NCI-H82 (cell line): ENCODE data around the gene SNAPC2.
"Not testable (repeated sequence)": the region's sequence is repeated elsewhere in the genome, so short reads cannot be mapped to it uniquely, and the experiment has no call there.

Experiments used
- DNase-seq: peaks from one replicate; lab custom pipeline; 2025; lab: John Stamatoyannopoulos, UW

Gene SNAPC2

DNA sequence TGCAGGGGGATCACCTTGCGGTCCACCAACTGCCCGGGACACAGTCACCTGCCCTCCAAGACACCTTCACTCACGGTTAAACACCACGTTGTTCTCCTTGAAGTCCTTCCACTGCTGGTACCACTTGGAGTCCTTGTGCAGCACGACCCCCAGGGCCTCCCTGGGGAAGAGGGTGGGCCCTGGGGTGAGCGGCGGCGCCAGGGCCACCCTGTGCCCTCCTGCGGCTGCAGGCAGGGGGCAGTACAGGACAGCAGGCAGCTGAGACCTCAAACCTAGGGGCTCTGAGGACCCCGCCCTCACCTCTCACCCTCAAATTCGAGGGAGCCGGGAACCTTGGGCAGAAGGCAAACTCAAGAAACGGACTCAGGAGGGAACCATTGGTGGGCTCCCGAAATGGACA, 13.3 kb downstream of the SNAPC2 start:
- DNase-seq: no peak

DNA sequence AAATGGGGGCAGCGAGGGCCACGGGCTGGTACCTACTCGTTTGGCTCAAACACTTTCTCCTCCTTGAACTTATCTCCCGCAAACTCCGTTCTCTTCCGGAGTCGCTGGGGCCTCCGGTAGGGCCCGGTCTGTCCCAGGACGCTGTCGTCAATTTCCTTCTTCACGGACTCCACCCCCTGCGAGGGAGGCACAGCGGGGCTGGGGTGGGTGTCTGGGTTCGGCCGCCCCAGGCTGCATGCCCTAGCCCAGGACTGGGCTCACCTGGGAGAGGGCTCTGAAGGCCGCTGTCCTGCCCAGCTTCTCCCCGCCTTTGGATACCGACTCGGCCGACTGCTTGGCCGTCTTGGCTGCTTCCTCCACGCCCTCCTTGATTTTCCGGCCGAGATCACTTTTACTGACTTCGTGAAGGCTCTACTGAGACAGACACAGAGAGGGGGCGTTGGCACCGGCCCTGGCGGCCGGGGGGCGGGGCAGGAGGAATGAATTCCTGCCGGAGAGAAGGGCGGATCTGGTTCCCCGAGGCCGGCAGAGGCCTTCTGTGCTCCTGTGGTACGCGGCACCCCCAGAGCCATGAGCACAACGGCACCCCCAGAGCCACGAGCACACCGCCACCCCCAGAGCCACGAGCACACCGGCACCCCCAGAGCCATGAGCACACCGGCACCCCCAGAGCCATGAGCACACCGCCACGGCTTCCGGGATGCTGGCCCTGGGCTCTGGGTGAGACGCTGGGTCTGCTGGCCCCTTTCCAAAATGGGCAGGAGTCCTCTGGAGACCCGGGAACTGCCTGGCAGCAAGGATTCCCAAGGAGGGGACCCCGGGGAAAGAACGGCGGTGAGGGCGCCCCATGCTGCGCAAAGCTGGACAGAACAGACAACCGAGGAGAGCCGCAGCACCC, 13.9 kb downstream of the SNAPC2 start:
- DNase-seq: no peak

DNA sequence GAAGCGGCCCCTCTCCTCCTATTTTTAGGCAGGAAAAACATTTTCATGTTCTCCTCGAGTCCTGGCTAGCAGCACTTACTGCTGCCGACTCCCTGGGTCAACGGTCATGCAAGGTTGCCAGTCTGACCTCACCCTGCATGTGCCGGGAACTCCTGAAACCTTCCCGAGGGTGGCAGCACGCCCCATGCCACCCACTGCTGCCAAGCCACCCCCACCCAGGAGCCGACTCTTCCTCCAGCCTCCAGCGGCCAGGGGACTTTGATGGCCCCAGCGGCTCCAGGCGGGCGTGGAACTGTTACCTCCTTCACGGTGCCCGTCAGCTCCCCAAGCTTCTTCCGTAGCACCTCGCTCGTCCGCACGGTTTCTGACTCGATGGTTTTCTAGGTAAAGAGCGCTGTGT, 14.6 kb downstream of the SNAPC2 start:
- no peak for DNase-seq

DNA sequence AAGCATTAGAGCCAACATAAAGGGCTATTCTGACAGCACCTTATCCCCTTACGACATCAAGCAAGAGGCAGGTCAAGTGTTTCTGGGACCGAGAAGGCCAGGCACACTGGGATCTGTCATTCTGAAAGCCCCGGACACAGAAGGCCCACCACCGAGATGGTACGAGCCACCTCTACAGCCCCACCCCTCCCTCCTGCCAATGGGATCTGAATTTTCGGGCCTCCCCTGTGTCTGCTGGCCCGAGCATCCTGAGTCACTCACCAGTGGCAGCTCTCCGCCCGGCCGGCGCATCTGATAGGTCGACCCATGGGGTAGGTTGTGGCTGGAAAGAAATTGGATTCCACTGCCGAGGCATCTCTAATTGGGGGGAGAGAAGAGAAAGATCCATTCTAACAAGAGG, 20.7 kb downstream of the SNAPC2 start:
- no peak for DNase-seq

DNA sequence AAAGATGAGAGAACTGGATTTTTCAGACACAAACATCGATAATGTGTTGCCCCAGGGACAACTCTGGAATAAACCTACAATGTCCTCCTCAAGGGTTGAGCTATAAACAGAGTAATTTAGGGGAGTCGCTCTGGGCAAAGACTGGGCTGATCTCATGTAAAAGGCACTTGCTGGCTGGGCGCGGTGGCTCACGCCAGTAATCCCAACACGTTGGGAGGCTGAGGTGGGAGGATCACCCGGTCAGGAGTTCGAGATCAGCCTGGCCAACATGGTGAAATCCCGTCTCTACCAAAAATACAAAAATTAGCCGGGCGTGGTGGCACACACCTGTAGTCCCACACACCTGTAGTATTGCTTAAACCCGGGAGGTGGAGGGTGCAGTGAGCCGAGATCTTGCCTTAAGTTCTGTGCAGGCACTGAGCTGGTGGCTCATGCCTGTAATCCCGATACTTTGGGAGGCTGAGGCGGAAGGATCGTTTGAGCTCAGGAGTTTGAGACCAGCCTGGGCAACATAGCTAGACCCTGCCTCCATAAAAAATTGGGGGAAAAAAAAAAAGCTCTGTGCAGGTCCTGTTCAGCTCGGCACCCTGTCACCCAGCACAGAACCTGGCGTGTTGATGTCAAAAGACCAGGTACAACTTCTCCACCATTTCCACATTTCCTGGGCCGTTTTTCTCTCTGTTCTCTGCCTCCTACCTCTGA, 21.9 kb downstream of the SNAPC2 start:
- DNase-seq: no peak

DNA sequence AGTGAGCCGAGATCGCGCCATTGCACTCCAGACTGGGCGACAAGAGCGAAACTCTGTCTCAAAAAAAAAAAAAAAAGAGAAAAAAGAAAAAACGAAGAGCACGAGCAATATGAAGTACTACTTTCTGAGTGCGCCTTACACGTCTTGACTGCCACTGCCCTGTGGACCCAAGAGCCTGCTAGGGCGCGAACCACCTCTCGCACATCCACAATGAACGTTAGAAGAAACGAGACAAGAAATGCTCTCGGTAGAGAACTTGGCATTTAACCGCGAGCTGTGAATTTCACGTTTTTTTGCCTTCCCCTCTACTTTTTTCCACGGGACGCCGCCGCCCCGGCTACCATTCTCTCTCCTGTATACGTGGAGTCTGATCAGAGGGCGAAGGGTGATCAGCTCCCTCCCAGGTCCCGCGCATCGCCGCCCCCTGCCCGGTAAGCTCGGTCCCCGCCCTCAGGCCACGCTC, 22.9 kb downstream of the SNAPC2 start:
- DNase-seq: no peak

DNA sequence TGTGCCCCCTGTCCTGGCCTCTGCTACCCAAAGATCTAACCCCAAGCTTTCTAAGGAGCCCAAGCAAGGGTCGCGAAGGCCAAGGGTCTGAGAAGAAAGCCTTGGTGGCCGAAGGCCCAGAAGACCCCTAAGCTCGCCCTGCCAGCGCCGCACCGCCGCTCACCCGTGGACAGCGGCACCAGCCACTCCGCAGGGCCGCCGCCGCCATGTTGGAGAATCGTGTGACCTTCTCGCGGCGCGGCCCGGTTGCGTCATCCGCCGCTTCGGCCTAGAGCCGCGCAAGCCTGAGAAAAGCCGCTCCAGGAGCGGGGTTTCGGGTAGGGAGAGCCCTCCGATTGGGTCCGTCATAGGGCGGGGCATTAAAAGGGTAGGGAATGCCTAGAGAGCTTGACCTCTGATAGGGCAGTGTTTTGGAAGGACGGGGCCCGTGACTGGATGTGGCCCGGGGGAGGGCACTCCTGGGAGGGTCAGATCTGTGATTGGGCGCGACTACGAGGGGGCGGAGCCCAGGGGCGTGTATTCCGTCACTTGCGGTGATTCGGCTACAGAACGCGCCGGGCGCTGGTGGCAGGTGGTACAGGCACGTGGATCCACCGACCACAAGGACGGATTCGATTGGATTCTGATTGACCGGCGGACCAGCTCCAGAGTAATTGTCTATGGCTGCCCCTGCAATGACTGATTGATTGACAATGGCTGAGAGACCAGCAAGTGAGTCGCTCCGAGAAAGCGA, 23.5 kb downstream of the SNAPC2 start, which contains the start of gene TIMM44:
Gene TIMM44 (minus strand): TSS at position 223 of the 733 bp plus-strand sequence. CDS start 15 bp downstream, at position 208.
- peak; percentile 100 for DNase-seq

DNA sequence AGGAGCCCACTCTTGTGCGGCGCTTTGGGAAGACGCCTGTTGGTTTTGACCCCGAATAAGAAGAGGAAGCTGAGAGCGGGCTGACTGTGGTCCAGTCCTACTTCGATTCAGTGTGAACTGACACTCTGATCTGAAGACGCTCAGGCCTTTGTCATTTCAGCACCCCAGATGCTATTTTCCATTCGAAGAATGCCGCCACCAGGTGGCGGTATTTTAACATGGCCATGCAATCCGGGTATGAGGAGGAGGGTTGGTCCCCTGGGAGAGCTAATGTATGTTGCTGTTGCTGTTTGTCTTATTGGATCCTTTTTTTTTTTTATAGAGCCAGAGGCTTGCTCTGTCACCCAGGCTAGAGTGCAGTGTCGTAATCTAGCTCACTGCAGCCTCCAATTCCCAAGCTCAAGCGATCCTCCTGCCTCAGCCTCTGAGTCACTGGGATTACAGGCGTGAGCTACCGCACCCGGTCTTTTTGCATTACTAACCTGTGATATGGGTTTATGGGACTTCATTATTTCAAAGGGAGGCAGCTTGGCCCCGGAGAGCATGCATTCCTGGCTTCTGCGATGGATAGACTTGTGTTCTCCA, 24.1 kb downstream of the SNAPC2 start:
- peak; percentile 96 for DNase-seq

DNA sequence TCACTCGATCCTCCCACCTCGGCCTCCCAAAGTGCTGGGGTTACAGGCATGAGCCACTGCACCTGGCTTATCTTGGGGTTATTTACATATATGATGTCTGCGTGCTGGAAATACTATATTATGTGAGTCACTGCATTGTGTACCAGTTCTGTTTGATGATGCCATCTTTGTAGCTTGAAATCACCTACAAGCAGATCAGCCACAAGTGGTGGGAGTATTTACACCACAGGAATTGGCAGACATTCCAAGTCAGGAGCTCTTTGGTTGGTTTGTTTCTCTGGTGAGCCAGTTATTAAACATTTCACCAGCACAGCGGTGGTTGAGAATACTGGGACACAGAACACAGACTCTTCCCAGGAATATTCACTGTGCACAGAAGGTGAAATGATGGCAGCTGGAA, 27.8 kb downstream of the SNAPC2 start:
- no peak for DNase-seq

DNA sequence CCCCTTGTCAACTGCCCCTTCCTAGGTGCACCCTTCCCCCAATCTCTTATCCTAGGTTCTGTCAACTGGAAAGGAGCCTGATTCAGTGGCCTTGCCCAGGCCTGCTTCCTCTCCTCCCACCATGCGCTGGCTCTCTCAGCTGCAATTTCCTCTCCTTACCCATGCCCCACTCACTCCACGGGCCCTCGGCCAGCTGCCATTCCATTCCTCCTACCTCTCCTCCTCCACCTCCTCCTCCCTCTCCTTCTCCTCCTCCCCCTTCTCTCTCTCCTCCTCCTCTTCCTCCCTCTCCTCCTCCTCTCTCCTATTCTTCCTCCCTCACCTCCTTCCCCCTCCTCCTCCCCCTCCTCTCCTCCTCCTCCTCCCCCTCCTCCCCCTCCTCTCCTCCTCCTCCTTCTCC, 32.9 kb downstream of the SNAPC2 start:
- no peak for DNase-seq

DNA sequence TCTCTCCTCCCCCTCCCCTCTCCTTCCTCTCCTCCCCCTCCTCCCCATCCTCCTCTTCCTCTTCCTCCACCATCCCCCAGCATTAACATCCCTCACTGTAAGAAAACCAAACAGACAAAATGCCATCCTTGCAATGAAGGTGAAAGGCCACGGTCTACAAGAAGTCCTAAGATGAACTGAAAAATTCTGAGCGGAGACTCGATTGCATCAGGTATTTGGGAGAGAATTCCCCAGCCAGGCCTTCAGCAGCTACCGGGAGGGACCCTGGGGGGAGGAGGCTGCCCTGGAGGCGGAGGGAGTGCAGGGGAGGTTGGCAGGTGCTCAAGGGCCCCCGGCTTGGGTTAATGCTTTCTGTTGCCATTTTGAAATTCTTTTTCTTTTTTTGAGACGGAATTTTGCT, 33.4 kb downstream of the SNAPC2 start:
- no peak for DNase-seq

DNA sequence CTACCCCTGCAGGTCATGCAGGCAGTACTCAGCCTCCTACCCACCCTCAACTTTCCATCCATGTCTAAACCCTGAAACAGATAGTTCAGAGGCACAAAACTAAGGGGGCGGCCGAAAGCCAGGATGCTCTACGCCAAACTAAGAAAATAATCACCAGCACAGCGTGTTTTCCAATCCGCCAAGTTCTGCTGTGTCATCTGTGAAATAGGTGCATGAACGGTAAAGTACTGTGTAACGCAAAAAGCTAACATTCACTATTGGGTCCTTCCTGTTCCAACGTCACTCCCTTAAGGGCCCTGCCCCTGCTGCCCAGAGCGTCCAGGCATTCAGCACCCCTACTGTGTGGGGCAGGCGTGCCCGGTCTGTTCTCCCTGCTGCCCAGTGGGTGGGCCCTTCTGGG, 35.6 kb downstream of the SNAPC2 start:
- DNase-seq: no peak

DNA sequence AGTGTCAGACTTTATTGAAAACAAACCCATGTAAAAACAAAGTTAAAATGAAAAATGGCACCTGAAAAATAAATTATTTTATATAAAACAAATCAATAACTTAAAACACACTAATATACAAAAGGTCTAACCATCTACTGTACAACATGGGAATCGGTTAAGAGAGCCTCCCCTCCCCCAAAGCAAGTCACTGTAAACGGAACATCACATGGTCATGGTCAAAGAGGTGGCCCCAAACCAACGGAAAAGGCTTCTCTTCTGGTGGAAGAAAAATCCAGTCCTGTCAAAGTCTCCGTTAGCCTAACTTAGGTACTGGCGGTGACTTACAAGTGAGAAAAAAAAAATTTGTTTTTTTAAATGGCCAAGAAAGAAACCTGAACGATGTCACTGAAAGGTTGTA, 39.1 kb downstream of the SNAPC2 start:
- DNase-seq: no peak

DNA sequence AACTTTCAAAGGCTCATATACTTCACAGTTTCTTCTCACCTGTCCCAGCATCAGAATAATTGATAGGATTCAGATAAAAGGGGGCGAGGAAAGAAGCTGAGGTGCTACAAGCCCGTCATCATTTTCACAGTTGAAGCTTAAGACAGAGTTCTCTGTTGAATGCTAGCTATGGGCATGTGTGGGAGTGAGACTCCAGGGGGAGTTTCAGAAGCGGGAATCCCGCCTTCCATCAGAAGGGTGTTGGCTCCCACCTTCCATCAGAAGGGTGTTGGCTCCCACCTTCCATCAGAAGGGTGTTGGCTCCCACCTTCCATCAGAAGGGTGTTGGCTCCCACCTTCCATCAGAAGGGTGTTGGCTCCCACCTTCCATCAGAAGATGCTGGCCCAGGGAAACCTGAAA, 40.9 kb downstream of the SNAPC2 start:
- DNase-seq: not testable (repeated sequence)

DNA sequence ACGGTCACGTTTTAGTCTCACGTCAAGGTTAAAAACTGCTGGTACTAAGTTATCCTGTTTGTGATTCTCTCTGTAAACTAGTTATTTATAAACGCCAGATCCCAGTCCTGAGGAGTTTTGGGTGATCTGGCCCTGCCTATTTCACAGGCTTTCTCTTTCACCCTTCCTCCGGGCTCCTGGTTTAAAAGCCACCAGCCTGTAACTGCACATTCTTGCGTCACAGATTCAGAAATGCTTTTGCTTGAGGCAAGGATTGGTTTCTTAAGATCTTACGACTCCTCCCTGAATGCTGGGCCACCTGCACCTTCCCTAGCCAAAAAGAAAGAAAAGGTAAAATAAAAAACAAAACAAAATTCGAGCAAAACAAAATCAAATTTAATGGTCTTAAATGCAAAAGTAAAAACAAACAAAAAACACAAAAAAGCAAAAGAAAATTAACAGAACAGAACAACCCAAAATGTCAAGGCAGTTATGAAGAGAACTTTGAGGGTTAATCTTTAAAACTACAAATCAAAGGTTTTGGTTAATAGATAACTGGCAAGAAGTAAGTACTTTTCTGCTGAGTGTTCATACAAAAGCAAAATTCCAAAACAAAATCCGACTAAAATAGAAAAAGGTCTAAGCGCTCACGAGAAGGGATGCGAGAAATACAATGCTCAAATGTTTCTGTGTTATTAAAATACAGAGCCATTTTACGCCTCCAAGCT, 41.9 kb downstream of the SNAPC2 start:
- DNase-seq: no peak

DNA sequence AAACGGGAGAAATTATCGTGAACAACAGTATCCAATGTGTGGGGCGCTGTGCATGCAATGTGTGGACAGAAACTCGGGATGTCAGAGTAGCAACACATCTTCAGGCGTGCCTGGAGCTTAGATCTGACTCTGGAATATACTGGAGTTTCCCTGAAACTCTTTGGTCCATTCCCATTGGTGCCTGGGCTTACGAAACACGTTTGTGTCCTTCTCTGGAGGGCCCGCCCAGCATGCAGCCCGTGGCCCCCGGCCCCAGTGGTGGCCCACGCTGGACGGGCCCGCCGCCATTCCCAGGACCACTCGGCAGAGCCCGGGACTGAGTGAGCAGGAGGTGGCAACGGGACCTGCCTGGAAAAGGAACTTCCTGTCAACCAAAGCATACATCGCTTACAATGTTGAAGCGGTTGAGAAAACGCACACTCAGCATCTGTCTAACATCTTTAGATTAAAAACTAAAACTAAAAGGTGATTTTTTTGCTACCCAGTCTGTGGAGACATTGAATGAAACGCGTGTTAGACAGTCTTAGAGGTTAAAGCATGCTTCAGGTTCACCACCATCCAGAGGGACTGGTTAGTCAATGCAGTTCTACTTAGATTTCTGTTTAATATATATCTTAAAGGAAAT, 42.6 kb downstream of the SNAPC2 start:
- no peak for DNase-seq

DNA sequence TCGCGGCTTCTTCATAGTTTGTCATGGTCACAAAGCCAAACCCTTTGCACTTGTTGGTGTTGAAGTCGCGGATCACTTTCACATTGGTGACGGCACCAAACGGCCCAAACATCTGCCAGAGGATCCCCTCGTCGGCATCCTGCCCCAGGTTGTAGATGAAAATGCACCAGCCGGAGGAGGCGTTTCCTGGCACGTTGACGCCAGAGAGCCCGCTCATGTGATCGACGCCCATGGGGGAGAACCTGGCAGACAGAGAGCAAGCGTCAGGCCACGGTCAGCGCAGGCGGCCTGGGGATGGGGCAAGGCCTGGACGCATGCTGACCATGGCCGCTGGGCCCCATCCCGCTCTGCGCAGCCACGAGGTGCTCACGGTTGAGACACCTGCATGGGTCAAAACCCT, 43.4 kb downstream of the SNAPC2 start:
- no peak for DNase-seq

DNA sequence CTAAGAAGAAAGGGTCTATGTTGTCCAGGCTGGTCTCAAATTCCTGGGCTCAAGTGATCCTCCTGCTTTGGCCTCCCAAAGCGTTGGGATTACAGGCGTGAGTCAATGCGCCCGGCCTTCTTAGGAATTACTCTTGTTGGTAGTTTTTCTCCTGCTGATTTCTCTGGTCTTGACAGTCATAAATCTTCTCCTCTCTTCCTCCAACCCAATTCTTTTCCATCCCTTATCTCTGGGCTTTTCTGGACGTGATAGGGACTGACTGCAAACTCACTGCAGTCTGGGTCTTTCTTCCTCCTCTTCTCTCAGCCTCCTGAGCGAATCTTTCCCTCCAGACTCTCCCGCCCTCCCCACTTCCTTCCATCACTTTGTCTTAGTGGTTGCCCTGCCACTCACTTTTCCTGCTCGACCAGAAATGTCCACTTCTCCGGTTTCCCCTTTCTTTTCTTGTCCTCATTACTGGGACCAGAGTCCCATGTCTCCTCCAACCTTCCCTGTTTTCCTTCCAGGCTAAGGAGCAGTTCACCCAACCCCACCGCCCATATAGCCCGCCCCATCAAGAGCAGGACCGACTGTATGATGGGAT, 45.2 kb downstream of the SNAPC2 start:
- no peak for DNase-seq

DNA sequence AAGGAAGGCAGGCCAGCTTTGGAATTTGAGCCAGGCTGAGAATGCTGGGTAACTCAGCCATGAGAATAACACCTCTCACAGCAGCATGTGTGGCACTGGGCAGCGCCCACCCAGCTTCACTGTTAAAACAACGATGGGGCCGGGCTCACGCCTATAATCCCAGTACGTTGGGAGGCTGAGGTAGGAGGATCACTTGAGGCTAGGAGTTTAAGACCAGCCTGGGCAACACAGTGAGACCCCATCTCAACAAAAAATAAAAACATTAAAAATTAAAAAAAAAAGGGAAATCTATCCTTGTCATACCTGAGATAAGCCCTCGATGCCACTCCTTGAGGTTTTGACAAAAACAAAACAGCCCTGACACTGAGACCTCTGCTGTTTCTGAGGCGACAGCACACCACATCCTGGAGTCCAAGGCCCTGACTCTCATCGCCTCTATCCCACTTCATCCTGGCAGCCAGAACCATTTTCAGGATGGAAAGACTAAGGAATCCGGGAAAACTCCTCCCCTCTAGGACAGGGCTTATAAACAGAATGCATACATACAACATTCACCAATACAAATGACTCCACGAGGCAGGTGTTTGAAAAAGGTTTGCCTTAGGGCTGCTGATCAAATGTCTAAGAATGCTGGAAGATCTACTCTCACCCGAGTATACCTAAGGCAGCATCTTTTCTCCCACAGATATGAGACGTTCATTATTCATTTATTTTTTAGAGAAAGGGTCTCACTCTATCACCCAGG, 46.0 kb downstream of the SNAPC2 start:
- DNase-seq: no peak
